HG02973 (cell line): ENCODE results near the gene ALMS1.
A peak's percentile ranks its signal among the peaks of the same experiment; 100 is the strongest.
"Not testable (repeated sequence)": the region's sequence is repeated elsewhere in the genome, so short reads cannot be mapped to it uniquely, and the experiment has no call there.

ENCODE experiments used
- ATAC-seq: cut with Tn5 transposase; IDR thresholded peaks from one replicate; pipeline ENCODE4 v1.9.1; 2021; ENCODE audit warnings: moderate library complexity; ENCODE audit not compliant: unreplicated experiment

ALMS1 gene

DNA sequence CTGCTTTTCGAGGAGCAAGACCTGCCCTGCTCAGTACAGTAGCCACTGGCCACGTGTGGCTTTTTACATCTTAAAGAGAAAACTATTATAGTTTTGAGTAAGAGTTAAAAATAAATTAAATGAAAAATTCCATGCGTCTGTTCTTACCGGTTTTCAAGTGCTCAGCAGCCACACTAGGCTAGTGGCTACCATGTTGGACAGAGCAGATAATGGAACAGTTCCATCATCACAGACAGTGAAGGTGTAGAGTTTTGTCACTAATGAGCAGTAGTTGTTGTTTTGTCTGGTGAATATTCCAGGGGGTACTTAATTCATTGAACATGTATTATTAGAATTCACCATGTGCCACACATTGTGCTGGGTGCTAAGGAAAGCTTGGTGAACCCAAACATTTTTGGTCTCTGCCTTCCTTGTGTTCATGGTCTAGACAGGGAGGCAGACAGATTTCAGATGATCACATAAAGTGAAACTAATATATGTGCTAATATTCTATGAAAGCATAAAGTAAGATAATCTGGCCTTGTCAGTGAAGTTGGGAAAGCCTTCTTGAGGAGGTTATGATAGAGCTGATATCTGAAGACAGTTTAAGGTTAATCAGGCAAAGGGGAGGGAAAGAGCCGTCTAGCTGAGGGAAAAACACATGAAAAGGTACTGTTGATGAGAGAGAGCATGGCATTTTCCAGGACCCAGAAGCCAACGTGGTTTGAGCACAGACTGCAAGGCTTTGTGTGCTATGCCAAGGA, 1.4 kb downstream of the ALMS1 start:
- ATAC-seq = no peak

DNA sequence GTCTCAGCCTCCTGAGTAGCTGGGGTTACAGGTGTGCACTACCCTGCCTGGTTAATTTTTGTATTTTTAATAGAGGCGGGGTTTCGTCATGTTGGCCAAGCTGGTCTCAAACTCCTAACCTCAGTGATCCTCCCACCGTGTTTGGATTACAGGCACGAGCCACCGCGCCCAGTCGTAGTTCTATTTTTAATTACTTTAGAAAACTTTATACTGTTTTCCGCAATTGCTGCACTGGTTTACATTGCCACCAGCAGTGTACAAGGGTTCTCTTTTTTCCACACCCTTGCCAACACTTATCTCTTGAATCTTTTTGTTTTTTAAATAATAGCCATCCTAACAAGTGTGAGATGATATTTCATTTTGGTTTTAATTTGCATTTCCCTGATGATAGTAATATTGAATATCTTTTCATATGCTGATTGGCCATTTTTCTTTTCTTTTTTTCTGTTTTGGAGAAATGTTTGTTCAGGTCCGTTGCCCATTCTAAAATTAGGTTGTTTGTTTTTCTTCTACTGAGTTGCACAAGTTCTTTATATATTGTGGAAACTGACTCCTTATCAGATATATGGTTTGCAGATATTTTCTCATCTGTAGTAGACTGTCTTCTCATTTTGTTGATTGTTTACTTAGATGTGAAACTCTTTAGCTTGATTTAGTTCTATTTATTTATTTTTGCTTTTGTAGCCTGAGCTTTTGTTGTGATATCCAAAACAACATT, 16.9 kb downstream of the ALMS1 start:
- no peak for ATAC-seq

DNA sequence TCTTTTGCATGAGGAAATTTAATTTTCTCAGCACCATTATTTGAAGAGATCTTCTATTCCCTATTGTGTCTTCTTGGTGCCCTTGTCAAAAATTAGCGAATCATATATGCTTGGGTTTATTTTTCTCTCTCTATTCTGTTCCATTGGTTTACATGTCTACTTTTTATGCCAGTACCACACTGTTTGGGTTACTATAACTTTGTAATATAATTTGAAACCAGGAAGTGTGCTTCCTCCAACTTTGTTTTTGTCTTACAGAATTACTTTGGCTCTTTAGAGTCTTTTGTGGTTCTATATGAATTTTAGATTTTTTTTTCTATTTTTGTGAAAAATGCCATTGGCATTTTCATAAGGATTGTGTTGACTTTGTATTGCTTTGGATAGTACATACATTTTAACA, 17.6 kb downstream of the ALMS1 start:
- no peak for ATAC-seq

DNA sequence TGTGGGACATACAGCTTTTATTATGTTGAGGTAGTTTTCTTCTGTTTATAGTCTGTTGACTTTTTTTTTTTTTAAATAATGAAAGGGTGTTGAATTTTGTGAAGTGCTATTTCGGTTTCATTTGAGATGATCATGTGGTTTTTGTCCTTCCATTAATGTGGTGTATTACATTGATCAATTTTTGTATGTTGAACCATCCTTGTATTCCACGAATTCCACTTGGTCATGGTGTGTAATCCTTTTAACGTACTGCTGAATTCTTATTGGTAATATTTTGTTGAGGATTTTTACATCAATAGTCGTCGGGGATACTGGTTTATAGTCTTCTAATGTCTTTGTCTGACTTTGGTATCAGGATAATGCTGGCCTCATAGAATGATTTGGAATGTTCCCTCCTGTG, 18.8 kb downstream of the ALMS1 start:
- no peak for ATAC-seq

DNA sequence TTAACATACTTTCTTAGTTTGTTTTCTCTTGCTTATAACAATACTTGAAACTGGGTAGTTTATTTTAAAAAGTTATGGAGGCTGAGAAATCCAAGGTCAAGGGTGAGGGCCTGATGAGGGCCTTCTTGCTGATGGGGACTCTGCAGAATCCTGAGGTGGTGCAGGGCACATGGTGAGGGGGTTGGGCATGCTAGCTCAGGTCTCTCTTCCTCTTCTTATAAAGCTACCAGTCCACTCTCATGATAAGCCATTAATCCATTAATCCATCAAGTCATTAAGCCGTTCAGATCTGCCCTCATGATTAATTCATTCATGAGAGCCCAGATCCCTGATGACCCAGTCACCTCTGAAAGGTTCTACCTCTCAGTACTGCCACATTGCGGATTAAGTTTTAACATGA, 21.4 kb downstream of the ALMS1 start:
- ATAC-seq = no peak

DNA sequence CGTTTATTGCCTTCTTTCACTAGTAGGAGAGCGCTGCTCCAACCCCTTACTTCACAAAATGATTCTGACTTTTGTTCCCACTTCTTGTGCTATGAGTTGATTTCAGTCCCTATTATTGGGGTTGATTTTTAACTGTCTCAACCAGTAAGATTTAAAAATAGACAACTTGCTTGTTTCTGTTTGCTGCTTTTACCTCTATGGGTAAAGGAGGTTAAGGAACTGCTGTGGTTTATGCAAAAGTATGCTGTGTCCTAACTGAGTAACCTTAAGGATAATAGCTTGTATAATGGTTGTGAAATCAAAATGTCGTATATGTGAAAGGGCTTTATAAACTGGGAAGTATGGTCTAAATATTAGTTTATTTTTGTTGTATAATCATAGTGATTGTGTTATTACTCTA, 22.6 kb downstream of the ALMS1 start:
- ATAC-seq = peak; percentile 56

DNA sequence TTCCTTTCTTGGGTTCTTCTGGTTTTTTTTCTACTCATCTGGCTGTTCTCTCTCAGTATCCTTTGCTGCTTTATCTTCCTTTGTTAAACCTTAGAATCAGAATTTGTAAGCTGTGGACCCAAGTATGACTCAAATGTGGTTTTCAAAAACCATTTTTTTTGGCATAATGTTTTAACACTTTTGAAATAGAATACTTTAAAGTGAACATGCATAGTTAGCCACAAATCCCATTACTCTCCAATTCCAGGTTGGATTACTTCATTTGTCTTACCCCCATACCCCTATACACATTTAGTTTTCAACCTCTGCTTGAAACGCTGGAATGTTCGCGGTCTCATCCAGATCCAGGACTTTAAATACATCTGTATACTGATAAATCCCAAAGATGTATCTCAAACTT, 29.1 kb downstream of the ALMS1 start:
- no peak for ATAC-seq

DNA sequence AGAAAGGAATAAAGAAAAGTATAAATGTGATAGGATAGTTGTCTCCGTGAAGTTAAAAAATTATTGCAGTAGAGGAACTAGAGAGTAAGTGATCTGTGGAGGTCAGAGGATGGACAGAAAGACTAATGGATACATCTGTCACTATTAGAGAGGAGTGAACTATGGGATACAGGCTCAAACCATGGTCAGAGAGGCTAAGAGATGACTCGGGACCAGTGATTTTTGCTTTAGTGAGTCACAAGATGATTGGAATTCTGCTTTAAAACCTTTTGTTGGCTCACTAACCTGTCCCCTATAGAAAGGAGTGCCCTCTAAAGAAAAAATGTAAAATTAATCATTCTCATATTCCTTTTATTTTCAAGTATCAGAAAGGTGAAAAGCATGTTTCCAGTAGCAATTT, 30.3 kb downstream of the ALMS1 start:
- ATAC-seq = no peak

DNA sequence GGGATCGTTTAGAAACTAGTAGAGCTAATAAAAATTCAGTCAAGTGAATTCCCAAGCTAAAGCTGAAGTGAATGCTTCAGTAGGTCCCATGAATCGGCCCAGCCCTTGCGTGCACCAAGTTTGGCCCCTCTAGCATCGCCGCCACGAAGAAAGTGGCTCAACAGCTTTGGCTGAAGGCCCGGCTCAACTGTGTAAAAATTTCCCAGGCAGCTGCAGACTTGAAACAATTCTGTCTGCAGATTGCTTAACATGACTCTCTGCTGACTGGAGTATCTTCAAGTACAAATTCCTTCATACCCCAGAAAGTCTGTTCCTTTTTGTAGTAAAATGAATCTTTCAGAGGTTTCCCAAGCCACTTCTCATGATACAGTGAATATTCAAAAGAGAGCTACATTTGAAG, 32.7 kb downstream of the ALMS1 start:
- ATAC-seq = no peak

DNA sequence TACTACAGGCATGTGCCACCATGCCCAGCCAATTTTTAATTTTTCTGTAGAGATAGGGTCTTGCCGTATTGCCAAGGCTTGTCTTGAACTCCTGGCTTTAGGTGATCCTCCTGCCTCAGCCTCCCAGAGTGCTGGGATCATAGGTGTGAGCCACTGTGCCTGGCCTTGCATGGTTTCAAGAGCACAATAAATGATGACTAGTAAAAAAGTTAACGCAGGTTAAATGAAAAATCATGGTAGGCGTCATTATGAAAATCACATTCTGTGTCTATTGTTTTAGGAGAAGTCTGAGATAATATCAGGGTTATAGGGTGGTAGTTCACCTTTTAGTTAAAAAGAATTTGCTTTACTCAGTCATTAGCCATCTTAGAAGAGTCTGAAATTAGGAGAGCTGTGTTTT, 38.3 kb downstream of the ALMS1 start:
- no peak for ATAC-seq

DNA sequence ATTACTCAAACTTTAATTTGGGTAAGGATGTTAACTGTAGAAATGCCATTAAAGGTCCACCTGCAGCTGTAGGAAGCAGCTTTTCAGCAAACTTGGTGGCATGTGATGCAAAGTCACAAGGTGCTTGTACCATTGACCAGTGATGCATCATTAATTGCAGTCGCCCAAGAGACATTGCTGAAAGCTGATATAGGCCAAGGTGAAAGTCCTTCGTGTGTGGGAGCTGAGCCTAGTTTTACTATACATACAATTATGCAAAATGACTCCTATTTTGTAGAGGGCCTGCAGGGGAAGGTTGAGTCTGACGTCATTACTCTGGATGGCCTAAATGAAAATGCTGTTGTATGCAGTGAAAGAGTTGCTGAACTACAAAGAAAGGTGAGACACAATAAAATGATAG, 40.5 kb downstream of the ALMS1 start:
- ATAC-seq = no peak

DNA sequence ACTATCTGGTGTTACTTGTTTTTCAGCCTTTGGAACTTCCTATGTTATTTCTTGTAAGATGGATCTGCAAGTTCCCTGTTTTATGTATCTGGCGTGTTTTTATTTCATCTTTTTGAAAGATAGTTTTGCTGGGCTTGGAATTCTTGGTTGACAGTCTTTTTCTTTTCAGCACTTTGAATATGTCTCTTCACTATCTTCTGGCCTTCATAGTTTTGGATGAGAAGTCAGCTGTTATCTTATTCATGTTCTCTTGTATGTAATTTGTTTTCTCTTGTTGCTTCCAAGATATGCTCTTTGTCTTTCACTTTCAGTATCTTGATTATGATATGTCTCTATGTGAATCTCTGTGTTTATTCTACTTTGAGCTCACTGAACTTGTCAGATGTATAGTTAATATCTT, 50.4 kb downstream of the ALMS1 start:
- ATAC-seq = no peak

DNA sequence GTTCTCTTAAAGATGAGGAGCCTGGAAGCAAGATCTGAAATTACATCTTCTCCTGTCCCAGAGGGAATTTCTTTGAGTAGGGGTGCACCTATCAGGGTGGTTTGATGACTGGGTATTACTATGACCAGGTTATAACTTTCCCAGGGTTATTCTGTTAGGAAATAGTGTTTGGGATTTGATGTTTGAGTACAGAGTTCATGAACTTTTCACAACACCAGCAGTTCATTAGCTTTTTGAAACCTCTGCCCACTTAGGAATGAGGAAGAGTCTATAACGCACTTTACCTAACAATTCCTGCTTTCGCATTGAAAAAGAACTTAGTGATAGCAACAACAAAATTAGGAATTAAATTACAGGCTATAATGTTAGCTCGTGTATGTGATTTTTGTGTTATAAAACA, 58.6 kb downstream of the ALMS1 start:
- ATAC-seq = no peak

DNA sequence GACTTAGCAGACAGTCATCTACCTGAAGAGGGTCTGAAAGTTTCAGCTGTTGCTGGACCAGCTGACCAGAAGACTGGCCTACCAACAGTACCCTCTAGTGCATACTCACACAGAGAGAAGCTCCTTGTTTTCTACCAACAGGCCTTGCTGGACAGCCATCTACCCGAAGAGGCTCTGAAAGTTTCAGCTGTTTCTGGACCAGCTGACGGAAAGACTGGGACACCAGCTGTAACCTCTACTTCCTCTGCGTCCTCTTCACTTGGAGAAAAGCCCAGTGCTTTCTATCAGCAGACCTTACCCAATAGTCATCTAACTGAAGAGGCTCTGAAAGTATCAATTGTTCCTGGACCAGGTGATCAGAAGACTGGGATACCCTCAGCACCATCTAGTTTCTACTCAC, 63.2 kb downstream of the ALMS1 start:
- no peak for ATAC-seq

DNA sequence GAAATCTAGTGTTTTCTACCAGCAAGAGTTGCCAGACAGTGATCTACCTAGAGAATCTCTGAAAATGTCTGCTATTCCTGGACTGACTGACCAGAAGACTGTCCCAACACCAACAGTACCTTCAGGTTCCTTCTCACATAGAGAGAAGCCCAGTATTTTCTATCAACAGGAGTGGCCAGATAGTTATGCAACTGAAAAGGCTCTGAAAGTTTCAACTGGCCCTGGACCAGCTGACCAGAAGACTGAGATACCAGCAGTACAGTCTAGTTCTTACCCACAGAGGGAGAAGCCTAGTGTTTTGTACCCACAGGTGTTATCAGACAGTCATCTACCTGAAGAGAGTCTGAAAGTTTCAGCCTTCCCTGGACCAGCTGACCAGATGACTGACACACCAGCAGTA, 63.8 kb downstream of the ALMS1 start:
- no peak for ATAC-seq

DNA sequence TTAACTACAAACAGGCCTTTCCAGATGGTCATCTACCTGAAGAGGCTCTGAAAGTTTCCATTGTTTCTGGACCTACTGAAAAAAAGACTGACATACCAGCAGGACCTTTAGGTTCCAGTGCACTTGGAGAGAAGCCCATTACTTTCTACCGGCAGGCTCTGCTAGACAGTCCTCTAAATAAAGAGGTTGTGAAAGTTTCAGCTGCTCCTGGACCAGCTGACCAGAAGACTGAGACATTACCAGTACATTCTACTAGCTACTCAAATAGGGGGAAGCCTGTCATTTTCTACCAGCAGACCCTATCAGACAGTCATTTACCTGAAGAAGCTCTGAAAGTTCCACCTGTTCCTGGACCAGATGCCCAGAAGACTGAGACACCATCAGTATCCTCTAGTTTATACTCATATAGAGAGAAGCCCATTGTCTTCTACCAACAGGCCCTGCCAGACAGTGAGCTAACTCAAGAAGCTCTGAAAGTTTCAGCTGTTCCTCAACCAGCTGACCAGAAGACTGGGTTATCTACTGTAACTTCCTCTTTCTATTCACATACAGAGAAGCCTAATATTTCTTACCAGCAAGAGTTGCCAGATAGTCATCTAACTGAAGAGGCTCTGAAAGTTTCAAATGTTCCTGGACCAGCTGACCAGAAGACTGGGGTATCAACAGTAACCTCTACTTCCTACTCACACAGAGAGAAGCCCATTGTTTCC, 65.8 kb downstream of the ALMS1 start:
- peak; percentile 95 for ATAC-seq

DNA sequence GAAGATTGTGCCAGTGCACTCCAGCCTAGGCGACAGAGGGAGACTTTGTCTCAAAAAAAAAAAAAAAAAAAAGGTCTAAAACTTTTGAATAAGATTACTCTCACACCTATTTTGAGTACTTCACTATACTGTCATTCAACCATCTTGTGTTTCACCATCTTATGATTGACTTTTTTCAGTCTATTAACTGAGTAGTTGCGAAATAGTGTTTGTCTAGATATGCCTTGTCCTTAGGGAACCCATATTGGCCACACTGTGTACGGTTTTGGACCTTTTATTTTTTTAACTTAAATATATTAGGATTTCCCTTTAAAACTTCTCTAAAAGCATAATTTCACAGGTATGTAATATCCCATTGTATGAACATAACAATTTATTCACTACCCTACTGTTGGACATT, 72.3 kb downstream of the ALMS1 start:
- ATAC-seq = no peak

DNA sequence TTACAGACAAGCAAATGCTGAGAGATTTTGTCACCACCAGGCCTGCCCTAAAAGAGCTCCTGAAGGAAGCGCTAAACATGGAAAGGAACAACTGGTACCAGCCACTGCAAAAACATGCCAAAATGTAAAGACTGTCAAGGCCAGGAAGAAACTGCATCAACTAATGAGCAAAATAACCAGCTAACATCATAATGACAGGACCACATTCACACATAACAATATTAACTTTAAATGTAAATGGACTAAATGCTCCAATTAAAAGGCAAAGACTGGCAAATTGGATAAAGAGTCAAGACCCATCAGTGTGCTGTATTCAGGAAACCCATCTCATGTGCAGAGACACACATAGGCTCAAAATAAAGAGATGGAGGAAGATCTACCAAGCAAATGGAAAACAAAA, 76.8 kb downstream of the ALMS1 start:
- not testable (repeated sequence) for ATAC-seq

DNA sequence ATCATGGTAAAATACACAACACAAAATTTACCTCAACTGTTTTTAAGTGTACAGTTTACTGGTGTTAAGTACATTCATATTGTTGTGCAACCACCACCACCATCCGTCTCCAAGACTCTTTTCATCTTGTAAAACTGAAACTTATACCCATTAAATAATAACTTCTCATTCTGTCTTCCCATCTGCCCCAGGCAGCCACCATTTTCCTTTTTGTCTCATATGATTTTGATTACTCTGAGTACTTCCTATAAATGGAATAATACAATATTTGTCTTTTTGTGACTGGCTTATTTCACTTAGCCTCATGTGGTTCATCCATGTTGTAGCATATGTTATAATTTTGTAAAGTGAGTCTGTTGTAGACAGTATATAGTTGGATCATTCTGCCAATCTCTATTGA, 82.7 kb downstream of the ALMS1 start:
- ATAC-seq = no peak

DNA sequence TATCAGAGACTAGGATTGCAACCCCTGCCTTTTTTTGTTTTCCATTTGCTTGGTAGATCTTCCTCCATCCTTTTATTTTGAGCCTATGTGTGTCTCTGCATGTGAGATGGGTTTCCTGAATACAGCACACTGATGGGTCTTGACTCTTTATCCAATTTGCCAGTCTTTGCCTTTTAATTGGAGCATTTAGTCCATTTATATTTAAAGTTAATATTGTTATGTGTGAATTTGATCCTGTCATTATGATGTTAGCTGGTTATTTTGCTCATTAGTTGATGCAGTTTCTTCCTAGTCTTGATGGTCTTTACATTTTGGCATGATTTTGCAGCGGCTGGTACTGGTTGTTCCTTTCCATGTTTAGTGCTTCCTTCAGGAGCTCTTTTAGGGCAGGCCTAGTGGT, 98.2 kb downstream of the ALMS1 start:
- not testable (repeated sequence) for ATAC-seq

DNA sequence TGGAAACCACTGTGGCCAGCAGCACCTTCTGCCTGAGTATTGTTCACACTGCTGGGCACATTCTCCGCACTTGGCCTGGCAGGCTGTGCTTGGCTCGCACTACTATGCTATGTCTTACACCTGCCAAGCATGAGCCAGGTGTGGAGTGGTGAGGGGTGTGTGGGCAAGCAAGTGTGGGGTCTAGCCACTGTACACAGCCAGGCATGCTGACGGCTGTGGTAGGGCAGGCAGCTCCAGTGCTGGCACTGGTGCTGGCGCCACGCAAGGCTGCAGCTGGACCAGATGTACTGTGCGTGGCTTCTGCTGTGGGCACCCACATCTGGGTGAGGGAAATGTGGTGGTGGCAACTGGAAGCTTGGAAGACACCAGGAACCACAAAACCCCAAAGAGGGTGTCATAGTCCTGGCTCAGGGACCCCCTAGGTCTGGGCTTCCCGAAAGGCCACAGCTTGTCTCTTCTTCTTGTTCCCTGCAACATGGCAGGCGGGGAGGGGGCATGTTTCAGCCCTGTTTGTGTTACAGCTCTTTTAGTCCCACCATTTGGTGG, 101.5 kb downstream of the ALMS1 start:
- no peak for ATAC-seq

DNA sequence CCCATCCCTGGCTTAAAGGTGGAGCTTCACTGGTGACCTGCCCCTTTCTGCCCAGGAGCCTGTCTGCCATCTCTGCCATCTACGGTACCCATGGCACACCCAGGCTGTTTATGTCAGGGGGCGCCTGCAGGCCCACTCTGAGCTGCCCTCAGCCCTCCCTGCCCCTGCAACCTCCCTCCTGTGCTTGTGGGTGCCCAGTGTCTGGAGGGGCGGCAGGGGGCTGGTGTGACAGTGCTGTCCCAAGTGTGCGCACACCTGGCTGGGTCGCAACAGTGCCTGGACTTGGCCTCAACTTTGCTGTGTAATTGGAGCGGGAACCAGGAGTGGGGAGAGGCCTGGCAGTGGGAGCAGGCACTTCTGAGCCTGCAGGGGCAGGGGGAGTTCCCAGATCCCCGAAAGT, 102.4 kb downstream of the ALMS1 start:
- no peak for ATAC-seq
